Measurements from ENCODE around the gene PGAP6.
"Not testable (repeated sequence)": the region's sequence is repeated elsewhere in the genome, so short reads cannot be mapped to it uniquely, and the experiment has no call there.

PGAP6 gene

DNA sequence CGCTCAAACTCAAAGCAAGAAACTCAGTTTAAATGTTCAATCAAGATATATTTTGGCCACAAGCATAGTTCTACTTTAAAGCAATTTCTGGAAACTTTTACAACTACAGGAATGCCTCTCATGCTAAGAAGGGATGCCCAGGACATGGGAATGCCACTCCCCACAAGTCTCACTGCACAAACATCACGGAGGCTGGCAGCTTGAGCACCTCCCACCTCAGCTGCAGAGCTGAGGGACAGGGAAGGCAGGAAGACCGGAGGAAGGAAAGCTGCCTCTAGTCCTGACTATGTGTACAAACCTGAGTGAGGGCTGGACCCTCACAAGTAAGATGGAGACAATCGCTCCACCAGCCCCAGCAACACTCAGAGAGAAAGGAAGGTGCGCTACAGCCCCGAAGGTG lies 34.6 kb downstream of the PGAP6 start:
- H3K4me1 Mint-ChIP-seq, result peaks cover 25% of the 10 kb centered on the region

DNA sequence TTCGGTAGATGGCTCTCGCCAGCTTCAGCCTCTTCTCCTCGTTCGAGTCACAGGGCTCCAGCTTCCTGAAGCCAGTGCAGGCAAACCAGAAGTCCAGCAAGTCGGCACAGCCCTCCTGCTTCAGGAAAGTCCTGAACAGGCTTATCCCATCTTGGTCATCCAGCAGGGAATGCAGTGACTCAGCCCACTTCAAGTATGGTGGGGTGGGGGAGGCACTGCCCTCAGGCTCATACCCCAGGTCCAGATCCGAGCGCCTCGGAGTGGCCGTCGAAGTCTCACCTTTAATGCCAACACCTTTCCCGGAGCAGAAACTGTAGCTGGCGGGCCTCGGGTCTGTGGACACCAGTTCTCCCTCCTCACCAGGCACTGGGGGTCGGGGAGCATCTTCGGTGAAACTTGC lies 35.2 kb downstream of the PGAP6 start:
- Mint-ChIP-seq H3K4me1 (peaks cover 25% of the 10 kb centered on the region), H3K27me3 (no peaks in the 10 kb centered on the region), H3K9me3 (no peaks in the 10 kb centered on the region), H3K36me3 (peaks cover 16% of the 10 kb centered on the region), H3K4me3 (no peak overlapping the region), H3K27ac (no peak overlapping the region)
- ATAC-seq (ENCODE audit: low read depth) (no peak), DNase-seq (ENCODE audit: low spot score in 2 of 2) (no peak)

More for the DNA sequence above, 34.6 kb downstream of the PGAP6 start:
- Mint-ChIP-seq H3K4me3 (no peak overlapping the region), H3K36me3 (peaks cover 16% of the 10 kb centered on the region), H3K9me3 (no peaks in the 10 kb centered on the region), H3K27me3 (no peaks in the 10 kb centered on the region), H3K27ac (no peak overlapping the region)
- DNase-seq (ENCODE audit: low spot score in 2 of 2) (no peak), ATAC-seq (ENCODE audit: low read depth) (no peak)

DNA sequence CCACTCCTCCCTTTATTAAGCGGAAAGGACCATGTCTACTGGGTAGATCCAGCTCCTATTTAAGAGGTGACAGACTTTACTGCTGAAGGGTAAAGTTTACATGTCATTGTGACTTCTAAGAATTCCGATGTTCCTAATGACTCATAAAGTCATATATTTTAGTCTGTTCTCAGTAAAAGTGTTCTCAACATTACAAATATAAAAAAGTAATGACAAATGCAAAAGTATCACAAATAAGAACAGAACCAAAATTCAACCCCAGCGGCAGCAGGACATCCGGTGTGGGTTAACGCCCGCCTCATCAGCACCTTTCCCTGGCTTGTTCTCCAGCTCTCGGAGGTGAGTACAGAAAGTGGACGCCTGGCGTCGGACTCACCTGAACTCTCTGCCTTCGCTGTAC lies 36.0 kb downstream of the PGAP6 start:
- DNase-seq (ENCODE audit: low spot score in 2 of 2) (no peak), ATAC-seq (ENCODE audit: low read depth) (no peak)
- Mint-ChIP-seq H3K9me3 (no peaks in the 10 kb centered on the region), H3K4me3 (no peak overlapping the region), H3K4me1 (peaks cover 25% of the 10 kb centered on the region), H3K27me3 (no peaks in the 10 kb centered on the region), H3K36me3 (peaks cover 16% of the 10 kb centered on the region), H3K27ac (no peak overlapping the region)

DNA sequence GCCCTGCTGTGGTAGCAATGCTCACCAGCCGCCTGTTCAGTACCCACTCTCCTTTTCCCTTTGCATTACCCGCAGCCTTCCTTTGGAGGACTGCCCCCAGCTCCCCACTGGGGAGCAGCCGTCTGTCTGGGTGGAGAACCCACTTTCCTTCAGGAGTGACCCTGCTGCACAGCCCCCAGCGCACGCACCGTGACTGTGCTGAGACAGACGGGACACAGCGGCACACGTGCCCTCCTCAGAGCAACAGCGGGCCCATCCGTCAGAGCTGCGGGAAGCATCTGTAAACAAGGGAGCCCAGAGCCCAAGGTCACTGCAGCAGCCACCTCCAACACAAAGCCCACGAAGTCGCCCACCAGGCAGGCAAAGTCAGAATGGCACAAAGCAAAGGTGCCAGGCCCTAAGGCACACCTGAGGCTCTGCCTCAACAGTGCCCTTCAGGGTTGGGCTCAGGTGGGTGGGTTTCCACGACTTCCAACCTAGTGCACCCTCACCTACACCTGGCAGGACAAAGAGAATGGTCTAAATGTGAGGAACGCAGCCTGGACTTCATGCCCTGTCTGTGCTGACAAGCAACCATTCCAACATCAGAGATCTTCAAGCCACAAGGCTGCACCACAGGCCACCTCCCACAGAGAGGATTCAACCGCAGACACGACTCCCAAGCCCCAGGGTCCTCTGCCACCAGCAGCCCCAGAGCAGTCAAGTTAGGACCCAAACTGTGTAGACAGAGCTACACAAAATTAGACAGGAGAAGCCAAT lies 39.1 kb downstream of the PGAP6 start:
- H3K4me1 Mint-ChIP-seq, result peaks cover 25% of the 10 kb centered on the region
- no peak for DNase-seq (ENCODE audit: low spot score in 2 of 2)
- H3K4me3 Mint-ChIP-seq, result no peak overlapping the region
- H3K36me3 Mint-ChIP-seq, result peaks cover 13% of the 10 kb centered on the region
- H3K9me3 Mint-ChIP-seq, result no peaks in the 10 kb centered on the region
- ATAC-seq (ENCODE audit: low read depth), result no peak
- no peaks in the 10 kb centered on the region for H3K27me3 Mint-ChIP-seq
- no peak overlapping the region for H3K27ac Mint-ChIP-seq

DNA sequence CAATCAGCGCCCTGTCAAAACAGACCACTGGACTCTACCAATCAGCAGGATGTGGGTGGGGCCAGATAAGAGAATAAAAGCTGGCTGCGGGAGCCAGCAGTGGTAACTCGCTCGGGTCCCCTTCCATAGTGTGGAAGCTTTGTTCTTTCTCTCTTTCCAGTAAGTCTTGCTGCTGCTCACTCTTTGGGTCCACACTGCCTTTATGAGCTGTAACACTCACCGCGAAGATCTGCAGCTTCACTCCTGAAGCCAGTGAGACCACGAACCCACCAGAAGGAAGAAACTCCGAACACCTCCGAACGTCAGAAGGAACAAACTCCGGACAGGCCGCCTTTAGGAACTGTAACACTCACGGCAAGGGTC lies 39.8 kb downstream of the PGAP6 start:
- not testable (repeated sequence) for H3K27me3 Mint-ChIP-seq; DNase-seq (ENCODE audit: low spot score in 2 of 2); ATAC-seq (ENCODE audit: low read depth); H3K4me3 Mint-ChIP-seq; H3K9me3 Mint-ChIP-seq; H3K27ac Mint-ChIP-seq
- H3K36me3 Mint-ChIP-seq, result peaks cover 10% of the 10 kb centered on the region
- peaks cover 20% of the 10 kb centered on the region for H3K4me1 Mint-ChIP-seq

DNA sequence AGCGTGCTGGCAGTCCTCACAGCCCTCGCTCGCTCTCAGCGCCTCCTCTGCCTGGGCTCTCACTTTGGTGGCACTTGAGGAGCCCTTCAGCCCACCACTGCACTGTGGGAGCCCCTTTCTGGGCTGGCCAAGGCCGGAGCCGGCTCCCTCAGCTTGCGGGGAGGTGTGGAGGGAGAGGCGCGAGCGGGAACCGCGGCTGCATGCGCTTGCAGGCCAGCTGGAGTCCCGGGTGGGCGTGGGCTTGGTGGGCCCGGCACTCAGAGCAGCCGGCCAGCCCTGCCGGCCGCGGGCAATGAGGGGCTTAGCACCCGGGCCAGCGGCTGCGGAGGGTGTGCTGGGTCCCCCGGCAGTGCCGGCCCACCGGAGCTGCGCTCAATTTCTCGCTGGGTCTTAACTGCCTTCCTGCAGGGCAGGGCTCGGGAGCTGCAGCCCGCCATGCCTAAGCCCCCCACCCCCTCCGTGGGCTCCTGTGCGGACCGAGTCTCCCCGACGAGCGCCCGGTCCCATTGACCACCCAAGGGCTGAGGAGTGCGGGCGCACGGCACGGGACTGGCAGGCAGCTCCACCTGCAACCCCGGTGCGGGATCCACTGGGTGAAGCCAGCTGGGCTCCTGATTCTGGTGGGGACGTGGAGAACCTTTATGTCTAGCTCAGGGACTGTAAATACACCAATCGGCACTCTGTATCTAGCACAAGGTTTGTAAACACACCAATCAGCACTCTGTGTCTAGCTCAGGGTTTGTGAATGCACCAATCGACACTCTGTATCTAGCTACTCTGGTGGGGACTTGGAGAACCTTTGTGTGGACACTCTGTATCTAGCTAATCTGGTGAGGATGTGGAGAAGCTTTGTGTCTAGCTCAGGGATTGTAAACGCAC lies 40.4 kb downstream of the PGAP6 start:
- peaks cover 21% of the 10 kb centered on the region for H3K4me1 Mint-ChIP-seq

DNA sequence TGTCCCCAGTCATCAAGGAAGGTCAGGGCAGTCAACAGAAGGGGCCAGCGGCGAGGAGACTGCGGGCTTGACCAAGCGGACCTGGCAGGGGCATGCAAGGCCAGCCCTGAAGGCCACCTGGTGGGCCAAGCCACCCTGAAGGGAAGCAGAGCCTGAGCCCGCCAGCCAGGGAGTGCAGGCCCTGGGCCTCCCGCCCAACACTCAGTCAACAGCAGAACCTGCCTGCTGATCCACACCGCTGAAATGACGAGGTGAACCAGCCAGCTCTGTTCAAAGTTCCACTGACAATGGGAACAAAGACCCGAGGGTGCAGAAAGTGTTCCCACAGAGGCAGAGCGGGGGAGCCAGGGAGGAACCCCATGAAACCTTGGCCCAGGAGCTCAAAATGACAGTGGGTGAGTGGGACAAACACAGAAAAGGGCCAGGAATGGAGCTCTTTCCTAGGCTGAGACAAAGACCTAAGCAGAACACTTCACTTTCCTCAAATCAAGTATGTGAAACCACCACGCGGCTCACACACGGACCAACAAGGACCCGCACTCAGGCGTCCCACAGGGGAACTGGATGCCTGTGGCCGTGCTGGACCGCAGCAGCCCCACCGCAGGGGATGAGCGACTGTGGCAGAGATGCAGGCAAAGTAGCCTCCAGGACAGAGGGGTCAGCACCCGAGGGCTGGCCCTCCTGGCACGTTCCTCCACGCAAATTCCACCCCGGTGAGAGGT lies 41.2 kb downstream of the PGAP6 start:
- Mint-ChIP-seq H3K27me3 (no peaks in the 10 kb centered on the region), H3K4me3 (no peak overlapping the region), H3K4me1 (peaks cover 27% of the 10 kb centered on the region), H3K9me3 (no peaks in the 10 kb centered on the region), H3K27ac (no peak overlapping the region), H3K36me3 (peaks cover 10% of the 10 kb centered on the region)
- ATAC-seq (ENCODE audit: low read depth) (no peak), DNase-seq (ENCODE audit: low spot score in 2 of 2) (no peak)

More for the DNA sequence above, 40.4 kb downstream of the PGAP6 start:
- not testable (repeated sequence) for ATAC-seq (ENCODE audit: low read depth); H3K9me3 Mint-ChIP-seq; H3K4me3 Mint-ChIP-seq; H3K27me3 Mint-ChIP-seq; DNase-seq (ENCODE audit: low spot score in 2 of 2); H3K36me3 Mint-ChIP-seq; H3K27ac Mint-ChIP-seq

DNA sequence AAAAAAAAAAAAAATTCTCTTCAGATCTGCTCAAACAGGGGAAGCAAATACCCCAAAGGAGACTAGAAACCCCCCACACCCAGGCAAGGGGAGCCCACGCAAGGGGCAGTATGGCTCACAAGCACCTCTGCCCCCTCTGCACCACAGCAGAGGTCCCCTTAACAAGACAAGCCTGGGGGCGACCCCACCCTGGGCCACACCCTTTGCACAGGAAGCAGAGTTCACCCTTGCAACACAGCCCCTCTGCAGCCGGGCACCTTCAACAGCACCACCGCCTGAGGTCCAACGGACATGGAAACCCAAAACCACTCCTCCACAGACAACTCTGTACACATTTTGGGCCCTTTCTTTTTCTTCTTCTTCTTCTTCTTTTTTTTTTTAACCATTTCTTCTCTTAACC lies 42.1 kb downstream of the PGAP6 start:
- H3K27ac Mint-ChIP-seq, result peak overlapping the region; percentile 4
- ATAC-seq (ENCODE audit: low read depth) (peak; percentile 42), DNase-seq (ENCODE audit: low spot score in 2 of 2) (no peak)
- H3K4me1 Mint-ChIP-seq, result peaks cover 33% of the 10 kb centered on the region
- H3K4me3 Mint-ChIP-seq, result peak overlapping the region; percentile 35
- H3K27me3 Mint-ChIP-seq, result no peaks in the 10 kb centered on the region
- H3K9me3 Mint-ChIP-seq, result no peaks in the 10 kb centered on the region
- peaks cover 5% of the 10 kb centered on the region for H3K36me3 Mint-ChIP-seq

DNA sequence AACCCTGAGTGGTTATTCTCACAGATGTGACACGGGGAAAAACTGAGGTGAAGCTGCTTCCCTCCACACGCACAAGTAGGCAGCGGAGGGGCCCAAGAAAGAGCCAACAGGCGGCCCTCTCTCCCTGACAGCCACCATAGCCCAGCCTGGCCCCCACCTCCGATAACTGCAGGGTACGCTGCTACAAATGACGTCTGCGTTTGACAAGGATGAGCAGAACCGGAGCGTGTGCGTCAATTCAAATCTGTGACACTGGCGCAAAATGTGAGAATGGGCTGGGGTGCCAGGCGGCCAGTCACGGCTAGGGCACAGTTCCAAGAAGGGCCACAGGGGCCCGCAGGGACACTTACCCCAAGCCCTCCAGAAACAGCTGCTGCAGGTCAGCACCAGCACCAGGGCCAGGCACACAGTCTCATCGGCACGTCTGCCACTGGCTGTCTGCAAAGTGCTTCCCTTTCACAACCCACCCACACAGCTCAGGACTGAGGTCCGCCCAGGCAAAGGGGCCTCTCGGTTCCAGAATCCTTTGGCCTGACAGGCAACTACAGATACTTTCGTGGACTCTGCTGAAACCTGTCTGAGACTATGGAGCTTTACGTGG lies 43.7 kb downstream of the PGAP6 start:
- H3K4me3 Mint-ChIP-seq, result no peak overlapping the region
- no peak overlapping the region for H3K27ac Mint-ChIP-seq
- no peaks in the 10 kb centered on the region for H3K9me3 Mint-ChIP-seq
- no peaks in the 10 kb centered on the region for H3K27me3 Mint-ChIP-seq
- ATAC-seq (ENCODE audit: low read depth) (no peak), DNase-seq (ENCODE audit: low spot score in 2 of 2) (no peak)
- peaks cover 43% of the 10 kb centered on the region for H3K4me1 Mint-ChIP-seq
- peaks cover 2% of the 10 kb centered on the region for H3K36me3 Mint-ChIP-seq

DNA sequence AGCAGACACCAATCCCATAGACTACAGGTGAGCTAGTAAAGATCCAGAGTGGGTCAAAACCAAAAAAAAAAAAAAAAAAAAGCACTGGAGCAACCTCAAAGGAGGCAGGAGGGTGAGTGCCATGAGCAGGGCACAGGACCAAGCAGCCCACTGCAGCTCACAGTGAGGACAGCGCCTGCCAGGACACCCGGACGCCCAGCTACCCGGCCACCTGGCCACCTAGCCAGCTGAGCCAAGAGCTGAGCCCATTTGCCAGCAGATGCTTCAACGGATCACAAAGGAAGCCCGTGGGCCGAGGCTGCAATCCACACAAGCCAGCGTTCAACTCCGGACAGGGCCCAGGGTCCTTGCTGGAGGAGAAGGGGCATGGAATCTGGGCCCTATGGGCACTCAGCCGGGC lies 44.3 kb downstream of the PGAP6 start:
- peaks cover 40% of the 10 kb centered on the region for H3K4me1 Mint-ChIP-seq
- H3K27ac Mint-ChIP-seq, result no peak overlapping the region
- DNase-seq (ENCODE audit: low spot score in 2 of 2), result no peak
- H3K36me3 Mint-ChIP-seq, result peaks cover 1% of the 10 kb centered on the region
- no peaks in the 10 kb centered on the region for H3K9me3 Mint-ChIP-seq
- no peak overlapping the region for H3K4me3 Mint-ChIP-seq
- no peak for ATAC-seq (ENCODE audit: low read depth)
- no peaks in the 10 kb centered on the region for H3K27me3 Mint-ChIP-seq

DNA sequence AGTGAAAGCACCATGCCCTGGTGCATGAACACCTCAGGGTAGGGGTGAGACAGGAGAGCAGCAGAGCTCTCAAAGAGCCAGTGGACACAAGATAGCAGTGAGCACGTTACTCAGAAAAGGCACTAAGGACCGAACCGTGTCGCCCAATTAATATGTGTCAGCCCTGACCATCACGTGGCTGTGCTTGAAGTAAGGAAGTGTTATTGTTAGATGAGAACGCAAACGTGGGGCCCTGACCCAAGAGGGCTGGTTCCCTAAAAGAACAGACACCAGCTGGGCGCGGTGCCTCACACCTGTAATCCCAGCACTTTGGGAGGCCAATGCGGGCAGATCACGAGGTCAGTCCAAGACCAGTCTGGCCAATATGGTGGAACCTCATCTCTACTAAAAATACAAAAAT lies 45.5 kb downstream of the PGAP6 start:
- no peaks in the 10 kb centered on the region for H3K36me3 Mint-ChIP-seq
- no peak for DNase-seq (ENCODE audit: low spot score in 2 of 2)

DNA sequence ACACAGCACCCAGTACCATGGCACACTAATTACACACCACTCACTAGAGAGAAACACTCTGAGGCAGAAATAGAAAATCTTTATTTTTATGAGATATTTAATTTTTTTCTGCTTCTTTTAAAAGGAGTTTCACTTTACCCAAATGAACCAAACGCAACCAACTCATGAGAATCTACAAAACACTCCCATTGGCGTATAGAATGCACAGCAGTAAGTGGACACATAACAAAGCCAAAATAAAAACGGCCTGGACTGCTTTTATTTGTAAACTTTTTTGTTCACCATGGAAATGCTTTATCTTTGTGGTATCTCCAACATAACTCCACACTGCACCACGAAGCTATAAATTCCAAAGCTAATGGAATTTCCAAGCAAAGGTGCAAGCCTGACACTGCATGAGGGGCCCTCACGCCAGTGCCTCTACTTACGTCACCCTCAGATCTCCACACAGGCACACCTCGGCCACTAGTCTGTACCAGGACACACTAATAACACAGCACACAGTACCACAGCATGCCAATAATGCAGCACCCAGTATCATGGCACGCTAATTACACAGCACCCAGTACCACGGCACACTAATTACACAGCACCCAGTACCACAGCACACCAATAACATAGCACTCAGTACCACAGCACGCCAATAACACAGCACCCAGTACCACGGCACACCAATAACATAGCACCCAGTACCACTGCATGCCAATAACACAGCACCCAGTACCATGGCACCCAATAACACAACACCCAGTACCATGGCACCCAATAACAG lies 46.7 kb downstream of the PGAP6 start:
- peaks cover 42% of the 10 kb centered on the region for H3K4me1 Mint-ChIP-seq
- H3K4me3 Mint-ChIP-seq; DNase-seq (ENCODE audit: low spot score in 2 of 2); H3K27me3 Mint-ChIP-seq; H3K36me3 Mint-ChIP-seq; H3K27ac Mint-ChIP-seq; ATAC-seq (ENCODE audit: low read depth); H3K9me3 Mint-ChIP-seq: not testable (repeated sequence)

More for the DNA sequence above, 45.5 kb downstream of the PGAP6 start:
- H3K4me3 Mint-ChIP-seq, result peak overlapping the region; percentile 24
- H3K9me3 Mint-ChIP-seq, result no peaks in the 10 kb centered on the region
- ATAC-seq (ENCODE audit: low read depth), result peak; percentile 31
- H3K27me3 Mint-ChIP-seq, result no peaks in the 10 kb centered on the region
- no peak overlapping the region for H3K27ac Mint-ChIP-seq
- H3K4me1 Mint-ChIP-seq, result peaks cover 38% of the 10 kb centered on the region

DNA sequence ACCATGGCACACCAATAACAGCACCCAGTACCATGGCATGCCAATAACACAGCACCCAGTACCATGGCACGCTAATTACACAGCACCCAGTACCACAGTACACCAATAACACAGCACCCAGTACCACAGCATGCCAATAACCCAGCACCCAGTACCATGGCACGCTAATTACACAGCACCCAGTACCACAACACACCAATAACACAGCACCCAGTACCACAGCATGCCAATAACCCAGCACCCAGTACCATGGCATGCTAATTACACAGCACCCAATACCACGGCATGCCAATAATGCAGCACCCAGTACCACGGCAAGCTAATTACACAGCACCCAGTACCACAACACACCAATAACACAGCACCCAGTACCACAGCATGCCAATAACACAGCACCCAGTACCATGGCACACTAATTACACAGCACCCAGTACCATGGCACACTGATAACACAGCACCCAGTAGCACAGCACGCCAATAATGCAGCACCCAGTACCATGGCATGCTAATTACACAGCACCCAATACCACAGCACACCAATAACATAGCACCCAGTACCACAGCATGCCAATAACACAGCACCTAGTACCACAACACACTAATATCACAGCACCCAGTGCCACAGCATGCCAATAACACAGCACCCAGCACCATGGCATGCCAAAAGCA lies 47.5 kb downstream of the PGAP6 start:
- not testable (repeated sequence) for H3K36me3 Mint-ChIP-seq; DNase-seq (ENCODE audit: low spot score in 2 of 2); H3K27me3 Mint-ChIP-seq; H3K27ac Mint-ChIP-seq; ATAC-seq (ENCODE audit: low read depth); H3K9me3 Mint-ChIP-seq; H3K4me3 Mint-ChIP-seq
- H3K4me1 Mint-ChIP-seq, result peaks cover 38% of the 10 kb centered on the region
